NCI-H2227 (cell line): ENCODE data around the gene RSPH9.
A peak's percentile ranks its signal among the peaks of the same experiment; 100 is the strongest.
"Not testable (repeated sequence)": the region's sequence is repeated elsewhere in the genome, so short reads cannot be mapped to it uniquely, and the experiment has no call there.

ENCODE experiments used
- DNase-seq: peaks from one replicate; lab custom pipeline; 2025; ENCODE audit not compliant: unreplicated experiment; lab: John Stamatoyannopoulos, UW

The RSPH9 gene

DNA sequence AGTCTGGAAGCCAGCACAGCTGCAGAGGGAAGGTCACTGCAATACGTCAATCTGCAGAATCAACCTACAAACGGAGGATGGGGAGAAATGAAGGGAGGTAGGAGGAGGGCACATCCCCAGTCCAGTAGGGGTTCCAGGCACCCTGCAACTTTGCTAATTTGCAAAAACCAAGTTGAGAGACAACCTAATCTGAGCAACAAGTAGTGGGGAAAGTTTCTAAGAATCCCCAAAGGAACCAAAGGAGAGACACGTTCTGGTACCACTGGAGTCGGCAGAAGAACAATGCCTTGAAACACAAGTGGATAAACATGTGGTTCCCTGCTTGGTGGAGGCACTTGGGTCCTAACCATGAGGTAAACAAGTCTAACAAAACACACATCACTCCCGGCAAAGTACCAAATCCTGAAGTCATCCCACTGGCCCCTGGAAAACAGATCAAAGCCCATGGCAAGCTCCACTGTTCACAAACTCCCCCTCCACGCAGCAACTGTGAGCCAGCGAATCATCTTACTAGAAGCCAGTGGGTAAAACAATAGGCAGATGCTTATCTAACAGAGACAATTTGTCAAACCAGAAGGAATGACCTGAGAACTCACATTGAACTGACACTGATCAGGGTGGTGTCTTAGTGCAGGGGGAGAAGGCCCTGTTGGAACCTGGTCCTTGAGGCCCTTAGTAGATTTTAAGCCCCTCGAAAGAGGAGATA is 38.0 kb downstream of the RSPH9 start:
- DNase-seq, result no peak

DNA sequence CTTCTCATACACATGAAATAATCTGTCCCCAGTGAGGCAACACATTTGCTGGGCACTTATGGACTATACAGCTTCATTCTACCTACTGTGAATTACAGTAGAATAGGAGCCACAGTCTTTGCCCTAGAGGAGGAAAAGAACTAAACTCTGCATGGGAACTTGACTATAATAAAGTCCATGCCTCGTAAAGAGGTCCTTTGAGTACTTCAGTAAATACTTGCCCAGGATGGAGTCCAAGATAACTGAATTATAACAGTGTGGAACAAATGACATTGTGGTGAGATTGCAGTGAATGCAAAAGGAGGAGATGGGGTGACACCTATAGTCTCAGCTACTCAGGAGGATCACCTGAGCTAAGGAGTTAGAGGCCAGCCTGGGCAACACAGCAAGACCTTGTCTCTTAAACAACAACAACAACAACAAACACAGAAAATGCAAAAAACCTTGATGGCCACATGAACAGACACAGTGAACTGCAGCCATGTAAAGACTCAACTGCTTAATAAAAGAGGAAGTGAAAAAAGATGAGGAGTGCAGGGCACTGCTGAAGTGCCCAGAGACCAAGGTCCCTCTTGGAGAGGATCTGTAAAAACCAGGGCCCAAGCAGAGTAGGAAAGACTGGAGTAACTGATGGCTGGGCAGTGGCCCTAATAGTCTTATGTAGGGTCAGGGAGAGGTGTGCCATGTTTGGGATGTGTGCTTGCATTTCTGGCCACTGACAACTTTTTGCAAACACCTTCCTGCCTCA is 39.0 kb downstream of the RSPH9 start:
- DNase-seq, result no peak

DNA sequence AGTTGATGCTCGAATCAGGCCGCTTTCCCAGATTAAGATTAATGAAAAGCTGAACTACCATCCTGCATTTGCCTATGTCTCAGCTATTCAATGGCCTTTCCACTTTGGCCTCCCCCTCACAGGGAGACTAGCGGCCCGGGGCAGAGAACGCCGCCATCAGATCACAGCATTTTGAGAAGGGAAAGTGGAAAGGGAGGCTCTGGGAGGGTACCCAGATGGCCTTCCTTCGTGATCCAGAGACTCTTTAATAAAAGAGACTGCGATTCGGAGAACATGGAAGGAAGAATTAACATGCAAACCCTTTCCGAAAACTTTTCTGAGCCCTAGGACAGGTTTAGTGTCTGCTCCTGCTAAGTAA is 42.2 kb downstream of the RSPH9 start:
- no peak for DNase-seq

DNA sequence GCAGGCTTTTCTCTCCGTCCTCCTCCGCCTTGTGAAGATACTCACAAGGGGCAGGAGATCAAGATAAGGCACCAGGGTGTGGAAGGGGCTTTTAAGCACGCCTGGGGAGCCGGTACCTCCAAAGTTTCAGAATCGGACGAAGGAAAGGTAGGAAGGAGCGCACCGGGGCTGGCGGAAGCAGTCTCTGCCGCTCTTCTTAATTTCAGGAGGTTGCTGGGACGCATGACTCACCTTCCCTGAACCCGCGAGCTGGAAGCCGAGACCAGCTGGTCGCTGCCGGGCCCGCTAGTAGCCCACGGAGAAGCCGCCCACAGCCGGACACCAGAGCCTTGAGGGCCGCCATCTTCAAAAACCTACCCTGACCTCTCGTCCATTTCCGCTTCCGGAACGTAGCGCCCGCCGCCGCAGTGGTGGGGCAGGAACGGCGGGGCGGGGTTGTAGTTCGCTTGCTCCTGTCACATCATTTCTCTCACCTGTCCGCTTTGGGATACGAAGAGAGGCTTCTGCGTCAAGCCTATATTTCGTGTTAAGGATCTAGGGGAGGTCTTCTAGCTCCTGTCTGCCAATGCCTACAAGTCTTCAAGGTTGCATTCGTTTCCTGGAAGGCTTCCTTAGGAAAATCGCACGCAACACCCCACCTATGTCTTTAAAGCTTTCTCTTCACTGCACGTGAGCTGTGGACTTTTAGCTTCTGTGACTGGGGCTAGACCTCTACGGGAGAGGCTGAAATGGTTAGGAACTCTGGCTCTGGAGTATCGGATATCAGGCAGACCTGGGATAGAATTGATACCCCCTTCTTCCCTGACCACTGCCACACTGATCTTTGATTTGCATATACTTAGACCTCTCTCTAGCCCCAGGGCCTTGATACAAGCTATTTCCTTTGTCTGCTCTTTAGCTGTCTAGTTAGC is 42.9 kb downstream of the RSPH9 start, which contains the start of gene MRPS18A:
TSS of gene MRPS18A (minus strand) at position 355 of the 911 bp plus-strand sequence. CDS start at position 343, 12 bp downstream.
- peak; percentile 69 for DNase-seq

DNA sequence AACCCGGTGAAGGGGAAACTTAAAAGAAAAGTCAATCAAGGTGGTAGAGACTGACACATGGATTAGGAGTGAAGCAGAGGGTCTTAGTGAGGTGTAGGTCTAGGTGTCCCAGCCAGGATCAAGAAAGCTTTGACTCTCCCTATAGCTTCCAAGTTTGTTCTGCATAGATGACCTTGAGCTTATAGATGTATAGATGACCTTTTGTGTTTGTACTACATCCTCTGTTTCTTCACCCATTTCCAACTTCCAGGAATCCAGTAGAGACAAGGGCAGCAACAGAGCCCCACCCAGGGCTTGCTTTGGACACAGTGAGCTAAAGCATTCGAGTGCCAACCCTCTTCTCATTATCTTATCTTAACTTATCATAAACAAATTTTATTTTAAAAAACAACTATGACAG is 44.6 kb downstream of the RSPH9 start:
- no peak for DNase-seq

DNA sequence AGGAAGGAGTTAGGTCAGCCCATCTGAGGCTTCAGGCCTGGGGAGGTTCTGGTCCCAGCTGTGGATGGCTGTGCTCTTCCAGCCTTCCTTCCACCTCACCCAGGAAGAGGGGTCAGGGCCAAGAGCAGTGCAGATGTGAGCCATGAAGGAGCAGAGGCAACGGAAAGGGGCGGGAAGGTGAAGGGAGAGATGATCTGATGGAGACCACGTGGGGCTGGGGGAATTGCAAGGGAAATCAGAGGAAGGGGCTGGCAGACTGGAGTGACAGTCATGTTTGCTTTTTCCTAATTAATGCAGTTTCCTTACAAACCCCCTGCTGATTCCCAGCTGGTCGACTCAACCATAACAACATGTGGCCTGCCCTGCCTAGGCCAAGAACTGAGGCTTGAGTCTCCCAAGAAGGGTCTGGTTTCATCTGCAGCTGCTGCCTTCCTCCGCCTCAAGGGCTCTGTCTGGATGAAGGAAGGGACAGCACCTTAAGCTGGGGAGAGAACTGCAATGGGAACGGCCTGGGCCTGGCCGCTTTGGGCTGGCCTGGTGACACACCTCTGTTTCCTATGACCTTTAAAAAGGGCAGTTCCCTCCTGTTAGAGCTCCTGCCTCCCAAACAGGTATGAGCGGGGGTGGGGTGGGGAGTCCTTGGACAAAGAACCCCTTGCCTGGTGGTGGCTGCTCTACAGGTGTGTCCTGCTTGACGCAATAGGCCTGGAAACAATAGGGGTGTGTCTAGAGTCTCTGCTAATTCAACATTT is 50.6 kb downstream of the RSPH9 start:
- DNase-seq, result no peak

DNA sequence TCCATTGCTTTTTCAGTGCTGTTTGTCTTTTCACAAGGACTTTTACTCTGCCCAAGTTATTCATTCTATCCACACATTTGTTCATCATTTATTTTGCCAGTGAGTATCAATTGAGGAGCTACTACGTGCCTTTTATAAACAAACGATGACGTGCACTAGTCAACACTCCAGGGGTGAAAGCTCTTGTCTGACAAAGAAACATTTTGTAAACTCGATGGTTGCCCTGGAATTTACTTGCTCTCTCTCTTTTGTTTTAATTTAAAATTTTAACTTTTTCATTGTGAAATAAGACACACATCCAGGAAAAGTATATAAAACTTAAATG is 51.1 kb downstream of the RSPH9 start:
- no peak for DNase-seq

DNA sequence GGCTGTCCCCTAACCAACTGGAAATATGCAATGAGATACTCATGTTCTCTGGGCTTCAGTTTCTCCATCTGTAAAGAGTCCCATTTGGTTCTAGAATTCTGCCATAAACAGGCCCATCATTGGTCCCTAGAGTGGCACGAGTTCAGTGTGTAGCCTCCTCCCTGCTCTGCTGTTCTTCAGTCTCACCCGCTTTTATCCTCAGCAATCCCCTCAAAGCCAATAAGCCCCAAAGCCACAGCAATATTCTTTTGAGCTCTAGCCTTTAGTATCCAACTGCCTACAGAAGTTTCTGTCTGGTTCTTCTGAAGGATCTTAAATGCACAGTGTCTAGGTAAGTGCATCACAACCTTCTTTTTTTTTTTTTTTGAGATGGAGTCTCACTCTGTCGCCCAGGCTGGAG is 52.6 kb downstream of the RSPH9 start:
- no peak for DNase-seq

DNA sequence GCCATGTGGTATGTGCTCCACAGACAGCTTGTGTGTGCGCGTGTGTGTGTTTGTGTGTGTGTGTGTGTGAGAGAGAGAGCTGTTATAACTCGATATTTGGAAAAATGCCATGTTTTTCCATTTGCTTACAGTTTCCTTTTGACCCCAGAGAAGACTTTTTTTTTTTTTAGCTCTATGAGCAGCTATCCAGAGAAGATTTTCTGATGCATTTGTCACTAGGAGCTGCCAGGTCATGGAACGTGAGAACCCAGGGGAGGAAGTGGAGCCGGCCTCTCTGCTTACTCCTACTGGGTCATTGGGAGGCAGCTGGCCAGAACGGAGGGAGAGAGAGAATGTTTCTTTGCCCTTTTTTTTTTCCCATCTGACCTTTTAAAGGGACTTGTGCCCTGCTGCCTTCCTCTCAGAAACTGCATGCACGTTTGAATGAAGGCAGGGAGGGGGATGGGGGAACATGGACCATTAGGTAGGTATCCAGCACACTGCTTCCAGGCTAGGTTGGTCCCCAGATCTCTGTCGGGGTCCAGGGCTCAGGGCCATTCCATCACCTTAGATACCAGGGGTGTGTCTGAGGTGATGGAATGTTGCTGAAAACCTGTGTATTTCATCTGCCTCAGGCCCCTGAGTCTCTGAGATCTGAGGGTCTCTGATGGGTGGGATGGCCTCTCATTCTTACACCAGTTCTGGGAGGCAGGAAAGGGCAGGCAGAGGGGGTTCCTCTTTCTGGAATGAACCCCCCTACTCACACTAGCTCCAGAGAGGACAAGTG is 53.9 kb downstream of the RSPH9 start:
- peak; percentile 42 for DNase-seq

DNA sequence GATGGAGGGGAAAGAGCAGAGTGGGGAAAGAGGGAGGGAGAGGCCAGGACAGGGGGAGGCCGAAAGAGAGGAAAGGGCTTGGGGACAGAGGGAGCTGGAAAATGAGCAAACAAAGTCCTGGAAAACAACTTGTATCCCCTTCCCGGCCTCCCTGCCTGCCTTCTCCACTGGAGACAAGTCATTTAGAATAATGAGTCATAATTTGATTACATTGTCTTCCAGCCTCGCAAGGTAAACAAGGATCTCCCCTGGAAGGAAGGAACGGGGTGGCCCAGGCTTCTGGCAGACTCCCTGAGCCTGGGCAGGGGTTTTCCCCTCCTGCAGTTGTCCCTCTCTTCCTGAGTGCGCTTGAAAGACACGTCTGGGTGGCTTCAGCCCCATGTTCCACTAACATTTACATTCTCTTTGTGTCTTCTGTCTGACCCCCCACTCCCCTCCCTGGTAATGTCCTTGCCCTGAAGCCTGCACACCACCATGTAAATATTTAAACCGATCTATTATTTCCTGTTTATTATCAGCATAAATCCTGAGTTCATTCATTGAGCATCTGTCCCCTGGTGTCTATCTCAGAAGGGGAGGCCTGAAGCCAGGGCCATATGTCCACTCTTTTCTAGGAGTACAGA is 54.8 kb downstream of the RSPH9 start:
- no peak for DNase-seq

DNA sequence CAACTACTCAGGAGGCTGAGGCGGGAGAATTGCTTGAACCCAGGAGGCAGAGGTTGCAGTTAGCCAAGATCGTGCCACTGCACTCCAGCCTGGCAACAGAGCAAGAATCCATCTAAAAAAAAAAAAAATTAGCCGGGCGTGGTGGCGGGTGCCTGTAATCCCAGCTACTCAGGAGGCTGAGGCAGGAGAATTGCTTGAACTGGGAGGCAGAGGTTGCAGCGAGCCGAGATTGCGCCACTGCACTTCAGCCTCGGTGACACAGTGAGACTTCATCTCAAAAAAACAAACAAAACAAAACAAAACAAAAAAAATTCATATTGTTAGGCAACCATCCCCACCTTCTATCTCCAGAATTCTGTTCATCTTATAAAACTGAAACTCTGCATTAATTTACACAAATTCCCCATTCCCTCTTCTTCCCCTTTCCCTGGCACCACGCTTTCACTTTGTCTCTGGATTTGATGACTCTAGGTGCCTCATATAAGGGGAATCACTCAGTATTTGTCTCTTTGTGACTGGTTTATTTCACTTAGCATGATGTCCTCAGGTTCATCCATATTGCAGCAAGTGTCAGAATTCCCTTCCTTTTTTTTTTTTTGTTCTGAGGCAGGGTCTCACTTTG is 56.2 kb downstream of the RSPH9 start:
- not testable (repeated sequence) for DNase-seq

DNA sequence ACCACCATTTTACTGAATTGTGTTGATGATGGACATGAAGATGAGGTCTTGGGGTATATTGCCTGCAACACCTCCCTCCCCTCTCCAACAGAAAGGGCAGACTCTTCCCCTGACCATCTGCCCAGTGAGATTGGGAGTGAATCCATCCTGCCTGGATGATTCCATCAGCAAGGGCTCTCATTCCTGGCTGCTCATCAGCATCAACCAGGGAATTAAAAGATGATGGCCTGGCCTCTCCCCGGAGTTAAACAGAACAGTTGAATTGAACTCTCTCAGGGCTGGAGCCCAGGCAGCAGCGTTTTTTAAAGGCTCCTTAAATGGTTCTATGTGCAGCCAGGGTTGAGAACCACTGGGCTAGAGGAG is 57.3 kb downstream of the RSPH9 start:
- DNase-seq, result no peak

DNA sequence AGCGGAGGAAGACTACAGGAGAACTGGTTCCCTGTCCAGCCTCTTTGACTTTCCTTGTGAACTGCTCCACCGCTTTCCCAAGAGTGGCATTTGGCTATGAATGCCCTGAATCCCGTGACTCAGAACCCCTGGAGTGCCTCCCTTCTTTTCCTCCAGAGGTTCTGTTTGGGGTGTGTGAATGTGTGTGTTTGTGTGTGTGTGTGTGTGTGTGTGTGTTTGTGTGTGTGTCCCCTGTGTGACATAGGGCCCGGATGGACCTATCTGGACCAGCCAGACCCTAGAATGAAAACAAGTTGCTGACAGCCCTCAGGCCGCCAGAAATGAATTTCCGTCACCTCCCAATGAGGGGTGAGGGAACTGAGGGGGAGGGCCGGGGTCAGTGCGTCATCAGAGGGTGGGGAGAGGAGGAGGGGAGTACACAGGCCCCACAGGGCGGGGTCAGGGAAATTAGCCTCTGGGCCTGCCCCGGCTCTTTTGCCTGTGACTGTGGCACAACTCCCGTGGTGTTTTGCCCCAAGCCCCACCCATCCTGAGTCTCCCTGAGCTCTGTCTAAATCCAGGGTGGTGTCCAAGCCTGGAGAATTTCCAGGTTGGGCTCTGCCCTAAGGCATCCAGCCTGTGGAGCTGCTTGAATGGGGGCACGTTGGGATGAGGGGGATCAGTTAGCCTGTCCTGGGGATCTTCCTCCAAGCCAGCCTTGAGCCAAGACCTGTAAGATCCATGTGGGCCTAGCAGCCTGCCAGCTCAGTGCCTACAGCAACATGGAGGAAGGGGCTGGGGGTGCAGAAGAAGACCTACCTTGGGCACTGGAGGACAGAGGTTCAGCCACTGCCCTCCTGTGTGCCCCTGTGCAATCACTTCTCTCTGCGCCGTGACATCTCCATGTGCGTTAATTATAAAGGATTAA is 58.0 kb downstream of the RSPH9 start:
- DNase-seq, result peak; percentile 92

DNA sequence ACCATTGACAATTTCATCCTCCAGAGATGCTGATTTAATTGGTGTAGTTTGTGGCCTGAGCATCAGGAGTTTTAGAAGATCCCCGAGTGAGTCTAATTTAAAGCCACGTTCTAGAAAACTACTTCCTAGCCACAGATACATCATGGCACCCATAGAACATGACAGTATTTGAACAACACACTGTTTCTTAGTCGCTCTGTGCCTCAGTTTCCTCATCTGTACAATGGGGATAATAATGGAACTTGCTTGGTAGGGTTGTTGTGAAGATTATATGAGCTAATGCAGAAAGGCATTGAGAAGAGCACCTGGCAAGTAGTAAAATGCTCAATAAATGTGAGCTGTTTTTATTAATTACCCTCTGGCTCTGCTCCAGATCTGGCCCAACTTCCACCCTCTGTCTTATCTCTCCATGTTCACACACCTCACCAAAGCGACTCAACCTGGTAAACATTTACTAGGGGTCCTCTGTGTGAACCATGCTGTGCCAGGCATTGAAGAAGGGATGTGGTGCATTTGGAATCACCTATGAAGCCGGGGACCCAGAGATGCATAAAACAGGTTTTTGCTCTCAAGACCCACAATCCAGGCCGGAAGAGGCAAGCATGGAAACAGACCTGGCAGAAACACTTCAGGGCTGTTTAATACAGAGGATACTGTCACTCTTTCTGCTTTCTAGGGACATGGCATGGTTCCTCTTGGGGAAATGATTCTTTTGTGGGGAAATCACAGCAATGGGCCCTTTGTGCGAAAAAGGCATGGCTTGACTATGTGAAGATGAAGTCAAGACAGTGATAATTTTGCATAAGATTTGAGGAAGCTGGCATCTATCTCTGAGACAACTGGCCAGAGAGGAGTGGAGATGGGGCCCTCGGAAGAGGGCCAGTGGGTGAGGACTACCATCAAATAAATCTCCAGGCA is 58.9 kb downstream of the RSPH9 start:
- no peak for DNase-seq

DNA sequence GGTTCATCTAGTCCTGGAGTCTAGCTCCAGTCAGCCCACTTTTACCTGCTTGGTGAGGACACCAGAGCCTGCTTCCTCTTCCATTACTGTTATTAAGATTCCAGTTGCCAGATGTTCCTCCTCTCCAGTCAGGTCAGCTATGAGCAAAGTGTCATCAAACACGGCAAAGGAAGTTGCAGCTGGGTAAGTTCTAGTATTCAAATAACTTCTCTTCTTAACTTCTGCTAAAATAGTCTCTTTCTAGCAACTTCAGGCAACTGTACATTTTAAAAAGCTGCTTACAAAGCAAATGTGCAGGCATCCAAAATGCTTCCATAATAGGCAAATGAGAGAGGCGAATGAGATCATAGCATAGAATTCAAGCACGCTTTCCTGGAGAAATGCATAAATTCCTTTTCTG is 61.2 kb downstream of the RSPH9 start:
- DNase-seq, result no peak

DNA sequence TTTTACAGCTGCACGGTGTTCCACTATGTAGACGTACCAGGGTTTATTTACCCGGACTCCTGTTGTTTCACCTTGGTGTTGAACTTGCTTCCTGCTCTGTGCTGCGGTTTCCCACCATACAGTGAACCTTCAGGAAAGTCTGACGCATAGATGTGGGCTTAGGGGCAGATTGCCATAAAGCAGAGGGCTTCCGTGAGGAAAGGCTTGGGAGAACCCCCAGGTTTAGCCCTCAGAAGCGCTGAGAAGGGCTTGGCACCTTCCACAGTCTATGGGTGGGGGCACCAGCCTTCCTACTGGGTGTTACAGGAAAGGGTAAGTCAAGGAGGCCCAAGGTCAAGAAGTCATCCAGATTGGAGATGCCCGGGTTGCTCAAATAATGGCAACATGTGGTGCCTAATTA is 62.0 kb downstream of the RSPH9 start:
- no peak for DNase-seq

DNA sequence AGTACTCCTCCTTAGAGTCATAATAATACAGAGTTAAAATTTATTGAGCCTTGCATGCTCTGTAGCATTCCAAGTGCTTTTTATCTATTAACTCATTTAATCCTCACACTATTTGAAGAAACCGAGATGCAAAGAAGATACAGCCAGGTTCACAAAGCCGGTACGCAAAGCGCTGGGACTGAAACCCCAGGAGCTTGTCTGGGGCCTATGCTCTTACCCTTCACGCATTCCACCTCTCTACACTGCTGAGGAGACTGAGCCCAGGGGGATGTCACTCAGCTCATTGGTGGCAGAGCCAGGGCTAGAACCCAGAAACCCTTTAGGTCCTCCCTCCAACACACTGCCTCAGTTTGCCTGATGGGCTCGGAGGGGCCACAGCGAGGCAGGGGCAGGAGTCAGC is 62.4 kb downstream of the RSPH9 start:
- DNase-seq, result no peak
